Measurements from ENCODE around the gene PAPOLG. TPM values are rescaled to one million over a fixed set of nuclear protein-coding genes. Genes with fewer than 3 reads are reported as not detected.

The PAPOLG gene
- total and polyA plus RNA-seq, 9 of the 15 experiments (the other 6 are each of a cell fraction or from before 2014, with no cell fraction given) = 3.9 to 16.3 (median 10.0) TPM

- TF ChIP-seq, protein P1, sequence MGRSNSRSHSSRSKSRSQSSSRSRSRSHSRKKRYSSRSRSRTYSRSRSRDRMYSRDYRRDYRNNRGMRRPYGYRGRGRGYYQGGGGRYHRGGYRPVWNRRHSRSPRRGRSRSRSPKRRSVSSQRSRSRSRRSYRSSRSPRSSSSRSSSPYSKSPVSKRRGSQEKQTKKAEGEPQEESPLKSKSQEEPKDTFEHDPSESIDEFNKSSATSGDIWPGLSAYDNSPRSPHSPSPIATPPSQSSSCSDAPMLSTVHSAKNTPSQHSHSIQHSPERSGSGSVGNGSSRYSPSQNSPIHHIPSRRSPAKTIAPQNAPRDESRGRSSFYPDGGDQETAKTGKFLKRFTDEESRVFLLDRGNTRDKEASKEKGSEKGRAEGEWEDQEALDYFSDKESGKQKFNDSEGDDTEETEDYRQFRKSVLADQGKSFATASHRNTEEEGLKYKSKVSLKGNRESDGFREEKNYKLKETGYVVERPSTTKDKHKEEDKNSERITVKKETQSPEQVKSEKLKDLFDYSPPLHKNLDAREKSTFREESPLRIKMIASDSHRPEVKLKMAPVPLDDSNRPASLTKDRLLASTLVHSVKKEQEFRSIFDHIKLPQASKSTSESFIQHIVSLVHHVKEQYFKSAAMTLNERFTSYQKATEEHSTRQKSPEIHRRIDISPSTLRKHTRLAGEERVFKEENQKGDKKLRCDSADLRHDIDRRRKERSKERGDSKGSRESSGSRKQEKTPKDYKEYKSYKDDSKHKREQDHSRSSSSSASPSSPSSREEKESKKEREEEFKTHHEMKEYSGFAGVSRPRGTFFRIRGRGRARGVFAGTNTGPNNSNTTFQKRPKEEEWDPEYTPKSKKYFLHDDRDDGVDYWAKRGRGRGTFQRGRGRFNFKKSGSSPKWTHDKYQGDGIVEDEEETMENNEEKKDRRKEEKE (IDR thresholded peaks at IDR 0.05; ENCODE audit: borderline replicate concordance in 1 of 2, control insufficient read depth in 1 of 2, low read depth in 2 of 2, low read length in 1 of 2) = no peak
- TF ChIP-seq GABPA (tag; conservative IDR thresholded peaks at IDR 0.05; ENCODE audit: low read depth) (no peak), RFX1 (IDR thresholded peaks at IDR 0.05) (no peak), ZNF253 (CRISPR knock-in tag; conservative IDR thresholded peaks at IDR 0.05) (no peak), CCNT2 (IDR thresholded peaks at IDR 0.05; ENCODE audit: borderline replicate concordance, extremely low read depth, insufficient read length, low read depth, low read length) (no peak), E2F4 (CRISPR knock-in tag; IDR thresholded peaks at IDR 0.05; ENCODE audit: low read depth) (no peak), FOXP4 (CRISPR knock-in tag; IDR thresholded peaks at IDR 0.05; ENCODE audit: borderline replicate concordance) (no peak), PURB (CRISPR knock-in tag; IDR thresholded peaks at IDR 0.05; ENCODE audit: low read depth) (no peak)
- TF ChIP-seq, protein P2, sequence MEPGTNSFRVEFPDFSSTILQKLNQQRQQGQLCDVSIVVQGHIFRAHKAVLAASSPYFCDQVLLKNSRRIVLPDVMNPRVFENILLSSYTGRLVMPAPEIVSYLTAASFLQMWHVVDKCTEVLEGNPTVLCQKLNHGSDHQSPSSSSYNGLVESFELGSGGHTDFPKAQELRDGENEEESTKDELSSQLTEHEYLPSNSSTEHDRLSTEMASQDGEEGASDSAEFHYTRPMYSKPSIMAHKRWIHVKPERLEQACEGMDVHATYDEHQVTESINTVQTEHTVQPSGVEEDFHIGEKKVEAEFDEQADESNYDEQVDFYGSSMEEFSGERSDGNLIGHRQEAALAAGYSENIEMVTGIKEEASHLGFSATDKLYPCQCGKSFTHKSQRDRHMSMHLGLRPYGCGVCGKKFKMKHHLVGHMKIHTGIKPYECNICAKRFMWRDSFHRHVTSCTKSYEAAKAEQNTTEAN (CRISPR knock-in tag; IDR thresholded peaks at IDR 0.05) = no peak
Measured at GRCh38 chr2:60844105-60844504, 88.0 kb downstream of the PAPOLG start (continued).
